GM13976 (cell line): ENCODE data around the gene TCEAL4.
"Not testable (repeated sequence)": the region's sequence is repeated elsewhere in the genome, so short reads cannot be mapped to it uniquely, and the experiment has no call there.

Experiments used
- DNase-seq: peaks from one replicate; pipeline ENCODE4 v3.0.0; 2012; ENCODE audit warnings: low spot score
- in situ Hi-C: fragments of 300-500 bp; cut with MboI; formaldehyde crosslinking; loops from one replicate; pipeline ENCODE4 v1.12.0; 2022; ENCODE audit warnings: low sequenced_read_pairs, mixed read lengths, inconsistent platforms; ENCODE audit not compliant: unreplicated experiment
- TF ChIP-seq, protein P1 (sequence below): IDR thresholded peaks from 2 replicates; pipeline ENCODE4 v1.5.1; 2012; ENCODE audit warnings: borderline replicate concordance, mild to moderate bottlenecking; ENCODE audit not compliant: insufficient read depth; ENCODE audit errors: extremely low read depth, missing control alignments, control extremely low read depth

Gene TCEAL4

GRCh38 chrX:103584596-103584995 is 719 bp upstream of the TCEAL4 start:
- TF ChIP-seq, protein P1, sequence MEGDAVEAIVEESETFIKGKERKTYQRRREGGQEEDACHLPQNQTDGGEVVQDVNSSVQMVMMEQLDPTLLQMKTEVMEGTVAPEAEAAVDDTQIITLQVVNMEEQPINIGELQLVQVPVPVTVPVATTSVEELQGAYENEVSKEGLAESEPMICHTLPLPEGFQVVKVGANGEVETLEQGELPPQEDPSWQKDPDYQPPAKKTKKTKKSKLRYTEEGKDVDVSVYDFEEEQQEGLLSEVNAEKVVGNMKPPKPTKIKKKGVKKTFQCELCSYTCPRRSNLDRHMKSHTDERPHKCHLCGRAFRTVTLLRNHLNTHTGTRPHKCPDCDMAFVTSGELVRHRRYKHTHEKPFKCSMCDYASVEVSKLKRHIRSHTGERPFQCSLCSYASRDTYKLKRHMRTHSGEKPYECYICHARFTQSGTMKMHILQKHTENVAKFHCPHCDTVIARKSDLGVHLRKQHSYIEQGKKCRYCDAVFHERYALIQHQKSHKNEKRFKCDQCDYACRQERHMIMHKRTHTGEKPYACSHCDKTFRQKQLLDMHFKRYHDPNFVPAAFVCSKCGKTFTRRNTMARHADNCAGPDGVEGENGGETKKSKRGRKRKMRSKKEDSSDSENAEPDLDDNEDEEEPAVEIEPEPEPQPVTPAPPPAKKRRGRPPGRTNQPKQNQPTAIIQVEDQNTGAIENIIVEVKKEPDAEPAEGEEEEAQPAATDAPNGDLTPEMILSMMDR: no peak
- no peak for DNase-seq
- in situ Hi-C loops: no loop called here

DNA sequence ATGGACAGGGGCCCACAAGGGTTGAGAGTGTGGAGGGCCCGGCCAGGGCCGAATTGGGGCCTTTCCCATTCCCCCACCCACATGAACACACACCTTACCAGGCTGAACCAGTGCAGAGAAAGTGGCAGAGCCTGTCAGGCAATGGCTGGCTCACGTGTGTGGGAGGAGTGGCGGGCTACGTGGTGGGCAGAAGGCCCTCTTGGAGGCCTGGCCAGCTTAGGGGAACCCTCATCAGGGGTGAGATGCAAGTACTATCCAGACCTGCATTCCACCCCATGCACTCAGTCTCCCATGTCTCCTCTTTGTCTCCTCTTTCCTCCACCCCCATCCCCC is 965 bp downstream of the TCEAL4 start:
- DNase-seq: no peak
- TF ChIP-seq, protein P1: no peak
- in situ Hi-C loops: no loop called here

DNA sequence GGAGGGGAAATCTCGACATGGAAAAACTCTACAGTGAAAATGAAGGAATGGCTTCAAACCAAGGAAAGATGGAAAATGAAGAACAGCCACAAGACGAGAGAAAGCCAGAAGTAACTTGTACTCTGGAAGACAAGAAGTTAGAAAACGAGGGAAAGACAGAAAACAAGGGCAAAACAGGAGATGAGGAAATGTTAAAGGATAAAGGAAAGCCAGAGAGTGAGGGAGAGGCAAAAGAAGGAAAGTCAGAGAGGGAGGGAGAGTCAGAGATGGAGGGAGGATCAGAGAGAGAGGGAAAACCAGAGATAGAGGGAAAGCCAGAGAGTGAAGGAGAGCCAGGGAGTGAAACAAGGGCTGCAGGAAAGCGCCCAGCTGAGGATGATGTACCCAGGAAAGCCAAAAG is 1.3 kb downstream of the TCEAL4 start:
- in situ Hi-C loops: no loop called here
- TF ChIP-seq, protein P1: no peak
- no peak for DNase-seq

DNA sequence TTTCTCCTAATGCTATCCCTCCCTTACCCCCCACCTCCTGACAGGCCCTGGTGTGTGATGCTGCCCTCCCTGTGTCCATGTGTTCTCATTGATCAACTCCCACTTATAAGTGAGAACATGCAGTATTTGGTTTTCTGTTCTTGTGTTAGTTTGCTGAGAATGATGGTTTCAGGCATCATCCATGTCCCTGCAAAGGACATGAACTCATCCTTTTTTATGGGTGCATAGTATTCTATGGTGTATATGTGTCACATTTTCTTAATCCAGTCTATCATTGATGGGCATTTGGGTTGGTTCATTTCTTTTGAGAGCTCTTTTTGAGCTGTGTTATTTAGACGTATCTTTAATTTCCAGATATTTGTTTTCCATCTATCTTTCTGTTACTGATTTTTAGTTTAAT is 7.0 kb downstream of the TCEAL4 start:
- in situ Hi-C loops, DNase-seq: not testable (repeated sequence)

DNA sequence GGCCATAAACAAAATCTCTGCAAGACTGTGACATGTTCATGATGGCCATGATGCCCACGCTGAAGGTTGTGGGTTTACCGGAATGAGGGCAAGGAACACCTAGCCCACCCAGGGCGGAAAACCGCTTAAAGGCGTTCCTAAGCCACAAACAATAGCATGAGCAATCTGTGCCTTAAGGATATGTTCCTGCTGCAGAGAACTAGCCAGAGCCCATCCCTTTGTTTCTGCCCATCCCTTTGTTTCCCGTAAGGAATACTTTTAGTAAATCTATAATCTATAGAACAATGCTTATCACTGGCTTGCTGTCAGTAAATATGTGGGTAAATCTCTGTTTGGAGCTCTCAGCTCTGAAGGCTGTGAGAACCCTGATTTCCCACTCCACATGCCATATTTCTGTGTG is 9.9 kb downstream of the TCEAL4 start:
- in situ Hi-C loops, DNase-seq: not testable (repeated sequence)

GRCh38 chrX:103607364-103608305 is 22.3 kb downstream of the TCEAL4 start, which contains the start of gene TCEAL3:
Gene TCEAL3, plus strand, starts transcription at chrX:103607963. Its CDS starts 1,102 bp downstream, at chrX:103609065.
- TF ChIP-seq, protein P1: no peak
- in situ Hi-C loops: no loop called here
- DNase-seq: peak; percentile 39

GRCh38 chrX:103608306-103608963 is 23.1 kb downstream of the TCEAL4 start:
- DNase-seq: peak; percentile 19
- TF ChIP-seq, protein P1: no peak
- in situ Hi-C loops: no loop called here
